HG03280 (cell line): ENCODE data around the gene CDKN2B-AS1.

ENCODE experiments used
- ATAC-seq: cut with Tn5 transposase; IDR thresholded peaks from one replicate; pipeline ENCODE4 v1.9.1; 2021; ENCODE audit warnings: mild to moderate bottlenecking, moderate library complexity; ENCODE audit not compliant: unreplicated experiment

The CDKN2B-AS1 gene

DNA sequence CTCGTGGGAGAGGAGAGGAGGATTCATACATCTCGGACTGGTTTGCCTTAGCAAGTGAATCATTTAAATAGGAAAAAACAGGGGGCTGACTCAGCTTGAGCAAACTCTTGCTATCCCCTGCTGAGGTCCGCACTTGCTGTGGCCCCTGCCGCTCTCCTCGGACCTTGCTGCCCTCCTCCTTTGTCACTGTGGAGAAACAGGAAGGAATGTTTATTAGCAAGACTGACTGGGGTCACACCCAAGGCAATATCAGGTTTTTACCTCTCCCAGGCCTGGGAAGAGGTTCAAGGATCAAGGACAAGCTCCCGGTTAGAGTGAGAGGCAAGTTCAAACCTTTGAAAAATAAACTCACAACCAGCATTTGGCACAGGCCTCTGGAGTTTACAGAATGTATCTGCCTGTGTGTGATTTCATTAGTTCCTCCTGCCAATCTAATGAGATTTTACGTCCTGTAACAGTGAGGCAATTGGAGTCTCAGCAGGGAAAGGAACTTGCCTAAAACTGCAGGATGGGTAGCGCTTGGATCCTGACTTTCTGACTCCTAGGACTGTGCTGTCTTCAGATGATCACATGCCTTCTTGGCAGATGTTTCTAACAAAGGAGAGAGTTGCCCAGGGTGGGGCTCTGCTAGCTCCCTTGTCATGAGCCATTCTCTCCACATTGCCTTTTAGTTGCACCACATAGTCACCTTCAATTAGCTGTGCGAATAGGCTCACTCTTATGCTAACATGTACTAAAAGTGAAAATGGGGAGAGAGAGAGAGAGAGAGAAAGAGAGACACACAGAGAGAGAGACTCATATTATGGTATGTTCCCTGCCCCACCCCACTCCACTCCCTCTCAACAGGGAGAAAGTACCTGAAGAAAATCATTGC is 123.2 kb downstream of the CDKN2B-AS1 start:
- ATAC-seq, result no peak

DNA sequence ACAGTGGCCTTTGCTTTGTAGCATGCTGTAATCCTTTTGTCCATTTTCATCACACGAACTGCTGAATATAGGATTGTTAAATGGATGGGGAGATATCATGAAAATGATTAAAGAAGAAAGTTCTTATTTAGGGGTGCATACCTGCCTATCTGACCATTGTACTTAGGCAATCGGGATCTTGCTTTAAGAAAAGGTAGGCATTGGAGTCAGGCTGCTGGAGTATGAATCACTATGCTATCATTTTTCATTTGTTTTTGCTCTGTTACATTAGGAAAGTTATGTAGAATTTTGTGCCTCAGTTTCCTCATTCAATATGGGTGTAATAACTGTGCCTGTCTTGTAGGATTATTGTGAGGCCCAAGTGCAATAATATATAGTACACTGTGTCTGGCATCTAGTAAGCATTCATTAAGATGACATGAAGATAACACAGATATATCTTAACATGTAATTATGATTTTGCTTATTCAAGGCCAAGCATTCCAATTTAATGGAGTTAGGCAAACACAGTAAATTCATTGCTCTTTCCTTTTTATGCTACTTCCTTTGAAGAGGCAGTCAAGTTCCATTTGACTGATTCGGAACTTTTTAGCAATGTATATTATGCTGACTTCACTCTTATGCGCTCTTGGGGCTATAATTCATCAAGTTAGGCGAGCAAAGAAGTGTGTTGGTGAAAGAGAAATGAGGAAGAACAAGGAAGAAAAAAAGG is 124.4 kb downstream of the CDKN2B-AS1 start:
- ATAC-seq, result no peak

DNA sequence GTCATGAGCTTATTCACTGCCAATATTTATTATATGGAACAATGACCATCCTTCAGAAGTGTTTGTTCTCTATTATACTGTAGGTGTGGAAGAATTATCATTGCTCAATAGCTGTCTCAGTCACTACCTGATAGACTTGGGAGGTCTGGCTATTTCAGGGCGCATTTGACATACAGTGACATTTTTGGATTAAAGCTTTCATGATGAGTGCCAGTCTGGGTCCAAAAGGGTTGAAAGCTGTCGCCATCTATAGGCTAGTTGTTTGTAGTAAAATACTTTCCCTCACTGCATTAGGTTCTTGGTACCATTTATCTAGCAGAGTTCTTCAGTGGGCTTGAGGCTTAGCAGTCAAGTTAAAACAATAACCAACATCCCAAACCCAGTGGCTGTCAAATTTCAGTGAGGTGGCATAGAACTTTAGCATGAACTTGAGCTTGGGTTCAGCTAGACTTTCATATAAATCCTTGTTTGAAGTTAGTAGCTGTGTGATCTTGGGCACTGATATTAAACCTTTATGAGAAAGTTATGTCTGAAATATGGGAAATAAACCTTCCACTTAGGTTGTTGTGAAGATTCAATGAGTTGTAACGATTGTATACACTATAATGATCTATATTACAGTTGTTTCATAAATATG is 125.0 kb downstream of the CDKN2B-AS1 start:
- ATAC-seq, result no peak

DNA sequence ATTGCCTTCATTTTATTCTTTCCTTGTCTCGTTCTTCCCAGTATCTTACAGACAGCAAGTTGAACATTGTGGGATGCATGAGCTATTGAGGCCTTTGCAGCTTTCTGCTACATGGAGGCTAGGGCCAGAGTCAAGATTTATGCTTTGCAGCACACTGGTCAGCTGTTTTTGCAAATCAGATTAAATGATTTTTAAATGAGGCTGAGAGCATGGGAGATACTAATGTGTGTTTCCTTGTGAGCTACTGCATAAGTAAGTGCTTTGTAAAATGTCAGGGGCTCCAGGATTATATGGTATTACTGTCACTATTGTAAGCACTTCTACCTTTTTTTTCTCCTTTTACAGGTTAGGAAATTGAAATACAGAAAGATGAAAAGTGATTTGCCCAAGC is 125.6 kb downstream of the CDKN2B-AS1 start:
- no peak for ATAC-seq

DNA sequence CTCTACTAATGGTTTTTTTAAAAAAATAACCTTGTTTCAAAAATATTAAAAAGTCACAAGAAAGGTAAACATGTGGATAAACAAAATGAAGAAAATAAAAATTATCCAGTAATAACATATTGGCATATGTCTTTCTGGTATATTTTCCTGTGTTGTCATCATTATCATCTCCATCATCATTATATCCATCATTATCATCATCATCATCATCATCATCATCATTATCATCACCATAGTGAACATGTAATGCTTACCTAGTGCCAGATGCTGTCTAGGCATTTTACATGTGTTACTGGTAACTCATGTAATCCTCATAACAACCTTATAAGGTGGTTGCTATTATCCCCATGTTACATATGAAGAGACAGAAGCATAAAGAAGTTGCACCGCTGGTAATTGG is 126.0 kb downstream of the CDKN2B-AS1 start:
- ATAC-seq, result no peak

DNA sequence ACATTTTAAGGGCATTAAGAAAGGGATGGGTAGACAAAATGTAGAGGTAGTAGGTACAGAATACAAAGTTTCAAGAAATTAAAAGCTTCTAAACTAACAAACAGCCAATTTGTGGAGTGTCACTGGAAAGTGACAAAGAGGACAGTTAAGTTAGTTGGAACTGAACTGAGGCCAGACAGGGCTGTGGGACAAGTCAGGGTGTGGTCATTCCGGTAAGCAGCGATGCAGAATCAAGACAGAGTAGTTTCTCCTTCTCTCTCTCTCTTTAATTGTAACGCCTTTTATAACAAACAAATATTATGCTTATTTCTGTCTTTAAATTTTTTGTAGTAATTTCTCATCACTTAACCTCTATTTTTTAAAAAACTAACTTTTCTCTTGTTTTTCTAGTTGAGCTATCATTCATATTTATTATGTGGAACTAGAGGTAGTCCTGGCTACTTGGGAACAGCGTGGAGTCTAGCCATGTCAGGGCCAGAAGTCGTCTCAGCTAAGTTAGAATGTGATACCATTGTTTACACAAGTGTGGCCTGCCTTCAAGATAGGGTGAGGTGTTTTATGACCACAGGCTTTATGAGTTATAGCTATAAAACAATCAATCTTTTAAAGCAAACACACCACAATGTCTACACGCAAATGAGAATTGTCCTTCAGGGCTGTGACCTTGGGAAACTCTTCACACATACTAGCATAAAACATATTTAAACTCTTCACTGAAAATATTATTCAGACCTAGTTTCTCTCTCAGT is 129.8 kb downstream of the CDKN2B-AS1 start:
- ATAC-seq, result no peak

DNA sequence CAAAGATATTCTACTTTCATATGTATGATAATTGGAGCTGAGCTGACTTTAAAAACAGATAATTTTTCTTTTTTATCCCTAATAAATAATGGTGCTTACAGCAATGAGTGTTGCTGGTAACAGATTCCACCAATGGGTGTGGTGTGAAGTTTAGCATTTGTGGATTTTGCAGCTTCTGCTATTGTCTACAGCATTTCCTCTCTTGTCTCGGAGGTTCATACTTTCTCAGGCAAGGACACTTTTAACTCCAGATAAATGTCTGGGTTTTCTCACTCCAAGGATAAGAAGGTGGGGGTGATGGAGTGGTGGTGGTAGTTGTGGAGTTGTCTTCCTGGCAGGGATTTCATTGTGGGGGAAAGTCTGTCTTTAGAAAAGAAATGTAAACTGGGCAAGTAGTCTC is 134.5 kb downstream of the CDKN2B-AS1 start:
- no peak for ATAC-seq

DNA sequence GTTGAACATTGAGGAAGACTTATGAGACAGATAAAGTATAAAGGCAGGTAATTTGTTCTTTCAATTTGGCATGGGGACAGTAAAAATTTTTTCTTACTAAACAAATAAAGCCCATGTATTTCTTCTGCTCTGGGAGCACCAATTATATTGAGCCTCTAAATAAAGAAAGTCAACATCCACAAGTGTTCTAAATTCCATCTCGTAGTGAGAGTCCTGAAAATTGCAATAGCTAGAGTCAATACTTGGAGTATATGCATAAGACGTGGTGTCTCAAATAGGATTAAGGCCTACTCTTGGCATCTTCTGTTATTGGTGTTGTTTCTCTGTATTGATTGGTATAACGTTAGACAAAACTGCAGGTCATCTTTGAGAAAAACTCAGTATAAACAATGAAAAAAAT is 135.0 kb downstream of the CDKN2B-AS1 start:
- ATAC-seq, result no peak

DNA sequence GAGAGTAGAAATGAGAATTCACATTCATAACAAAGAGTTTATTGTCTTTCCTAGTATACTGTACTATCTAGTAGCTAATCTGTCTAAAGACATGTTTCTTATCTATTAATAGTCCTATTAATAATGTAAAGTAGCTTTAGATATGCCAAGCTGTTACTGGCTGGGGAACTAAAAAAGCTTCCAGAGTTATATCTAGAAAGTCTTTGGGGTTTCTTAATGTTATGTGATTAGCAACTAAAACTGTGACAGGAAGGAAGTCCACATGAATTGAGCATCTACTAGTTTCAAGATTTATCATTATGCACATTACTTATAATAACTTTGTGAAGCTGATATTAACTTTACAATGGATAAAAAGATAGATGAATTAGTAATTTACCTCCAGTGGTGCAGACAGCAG is 137.2 kb downstream of the CDKN2B-AS1 start:
- ATAC-seq, result no peak

DNA sequence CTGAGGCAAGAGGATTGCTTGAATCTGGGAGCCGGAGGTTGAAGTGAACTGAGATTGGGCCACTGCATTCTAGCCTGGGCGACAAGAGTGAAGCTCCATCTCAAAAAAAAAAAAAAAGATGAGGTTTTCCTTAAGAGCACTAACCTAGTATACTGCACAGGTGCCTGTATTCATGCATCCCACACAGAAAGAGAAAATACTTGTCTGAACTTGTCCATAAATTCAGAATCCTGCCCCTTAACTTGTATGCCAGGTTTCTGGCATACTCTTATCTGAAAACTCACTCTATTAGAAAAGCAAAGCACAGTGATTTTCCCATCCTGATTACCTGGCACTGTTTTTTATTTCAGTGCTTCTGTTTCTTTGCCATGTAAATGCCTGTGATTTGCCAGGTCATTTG is 139.8 kb downstream of the CDKN2B-AS1 start:
- ATAC-seq, result no peak

DNA sequence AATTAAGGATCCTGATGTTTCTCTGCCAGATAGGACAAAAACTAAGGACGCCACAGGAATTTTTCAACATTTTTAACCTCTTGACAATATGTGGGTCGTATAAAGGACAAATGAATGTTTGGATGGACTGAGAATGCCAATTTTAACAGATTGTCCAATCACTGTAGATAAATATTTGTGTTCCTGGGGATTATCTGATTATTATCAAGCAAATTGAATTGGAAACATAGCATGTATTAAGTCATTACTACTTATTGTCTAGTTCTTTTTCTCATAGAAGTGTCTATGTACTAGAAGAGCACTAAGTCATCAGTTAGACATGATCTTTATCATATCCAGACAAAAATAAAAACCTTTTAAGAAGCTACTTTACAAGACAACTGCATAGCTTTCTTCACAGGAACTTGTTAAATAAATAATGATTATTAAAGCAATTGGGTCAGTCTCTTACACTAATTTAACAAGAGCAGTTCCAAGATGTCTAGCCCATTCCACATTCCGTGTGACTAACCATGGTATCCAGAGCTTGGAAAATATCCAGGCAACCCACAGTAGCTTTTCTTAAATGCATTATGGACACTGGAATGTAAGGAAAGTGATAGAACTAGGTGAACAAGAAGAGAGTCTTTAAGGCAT is 142.0 kb downstream of the CDKN2B-AS1 start:
- ATAC-seq, result no peak

DNA sequence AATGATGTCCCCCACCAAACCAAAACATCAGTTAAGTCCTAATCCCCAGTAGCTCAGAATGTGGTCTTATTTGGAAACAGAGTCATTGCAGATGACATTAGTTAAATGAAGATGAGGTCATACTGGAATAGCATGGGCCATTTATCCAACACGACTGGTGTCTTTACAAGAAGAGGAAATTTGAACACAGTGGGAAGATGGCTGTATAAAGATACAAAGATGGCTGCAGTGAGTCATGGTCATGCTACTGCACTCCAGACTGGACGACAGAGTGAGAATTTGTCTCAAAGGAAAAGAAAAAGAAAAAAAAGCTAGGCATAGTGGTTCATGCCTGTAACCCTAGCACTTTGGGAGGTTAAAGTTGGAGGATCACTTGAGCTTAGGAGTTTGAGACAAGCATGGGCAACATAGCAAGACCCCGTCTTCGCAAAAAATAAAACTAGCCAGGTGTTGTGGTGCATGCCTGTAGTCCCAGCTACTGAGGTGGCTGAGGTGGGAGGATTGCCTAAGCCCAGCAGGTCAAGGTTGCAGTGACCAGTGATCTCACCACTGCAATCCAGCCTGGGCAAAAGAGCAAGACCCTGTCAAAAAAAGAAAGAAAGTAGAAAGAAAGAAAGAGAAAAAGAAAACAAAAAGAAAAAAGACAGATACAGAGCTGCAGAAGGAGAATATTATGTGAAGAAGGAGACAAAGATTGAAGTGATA is 144.5 kb downstream of the CDKN2B-AS1 start:
- no peak for ATAC-seq

DNA sequence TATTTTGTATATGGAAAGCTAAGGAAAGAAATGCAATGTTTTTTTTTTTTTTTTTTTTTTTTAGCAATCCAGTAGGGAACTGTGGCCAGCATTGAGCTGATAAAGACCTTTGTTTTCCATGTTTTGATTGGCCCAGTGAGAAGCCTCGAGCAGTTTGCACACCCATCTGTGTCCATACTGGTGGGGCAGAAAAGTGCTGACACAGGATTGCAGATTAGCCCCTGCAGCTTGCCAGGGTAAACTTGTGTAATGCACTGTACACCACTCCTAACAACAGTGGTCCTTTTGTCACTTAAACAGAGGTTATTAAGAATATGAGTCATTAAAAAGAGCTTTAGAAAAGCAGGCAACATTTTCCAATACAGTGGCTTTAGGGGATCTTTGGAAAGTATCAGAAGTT is 147.3 kb downstream of the CDKN2B-AS1 start:
- no peak for ATAC-seq

DNA sequence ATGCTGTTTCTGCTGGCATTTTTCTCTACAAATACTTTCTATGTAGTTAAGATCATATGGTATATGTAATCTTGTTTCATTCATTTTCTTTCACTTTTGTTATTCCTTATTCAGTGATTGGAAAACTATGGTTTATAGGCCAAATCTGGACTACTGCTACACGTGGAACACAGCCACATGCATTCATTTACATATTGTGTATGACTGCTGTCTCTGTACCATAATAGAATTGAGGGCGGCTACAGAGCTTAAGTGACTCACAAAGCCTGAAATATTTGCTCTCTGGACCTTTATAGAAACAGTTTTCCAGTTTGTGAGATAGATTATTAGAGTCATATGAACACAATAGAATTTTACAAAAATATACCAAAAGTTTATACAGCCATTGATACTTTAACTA is 148.1 kb downstream of the CDKN2B-AS1 start:
- no peak for ATAC-seq

DNA sequence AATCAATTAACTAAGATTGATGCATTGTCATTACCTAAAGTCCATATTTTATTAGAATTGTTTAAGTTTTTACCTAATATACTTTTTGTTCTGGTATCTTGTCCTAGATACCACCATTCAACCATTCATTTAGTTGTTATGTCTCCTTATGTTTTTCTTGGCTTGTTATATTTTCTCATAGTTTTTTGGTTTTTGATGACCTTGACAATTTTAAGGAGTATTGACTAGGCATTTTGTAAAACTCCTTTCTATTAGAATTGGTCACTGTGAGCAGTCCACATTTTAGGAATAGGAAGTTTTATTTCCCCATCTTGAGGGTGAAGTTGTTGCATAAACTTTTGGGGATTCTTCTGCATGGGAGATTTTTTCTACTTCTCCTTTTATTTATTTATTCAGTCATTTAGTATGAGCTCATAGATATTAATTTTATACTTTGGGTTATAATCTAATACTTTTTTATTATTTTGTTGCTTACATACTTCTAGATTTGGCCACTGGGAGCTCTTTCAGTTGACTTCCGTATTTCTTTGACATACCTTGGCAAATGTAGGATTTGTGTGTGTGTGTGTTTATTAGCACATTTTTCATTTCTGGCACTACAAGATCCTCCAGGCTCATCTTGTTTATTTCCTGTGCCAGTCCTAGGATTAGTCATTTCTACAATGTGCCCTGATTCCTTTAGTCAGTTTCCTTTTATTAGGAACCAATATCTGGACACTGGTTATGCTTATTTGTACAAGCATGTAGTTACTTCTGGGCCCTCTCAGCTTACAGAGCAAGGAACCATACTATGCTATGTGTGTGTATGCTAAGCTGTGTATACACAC is 149.4 kb downstream of the CDKN2B-AS1 start:
- no peak for ATAC-seq

DNA sequence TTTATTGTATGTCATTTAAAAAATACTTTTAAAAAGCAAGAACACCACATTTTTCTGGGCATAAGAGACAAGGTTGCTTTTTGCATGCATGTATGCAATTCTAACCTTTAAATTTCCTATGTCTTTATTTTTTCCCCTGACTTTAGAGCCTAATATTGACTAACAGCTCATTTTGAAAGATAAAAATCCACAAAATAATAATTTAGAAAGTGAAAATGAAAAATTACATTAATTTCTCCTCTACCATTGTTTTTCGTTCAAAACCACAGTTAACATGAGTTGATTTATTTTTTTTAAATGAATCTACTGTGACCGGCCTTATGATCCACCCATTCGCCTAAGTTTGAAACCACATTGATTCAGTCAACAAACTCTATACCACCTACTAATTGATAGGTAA is 152.0 kb downstream of the CDKN2B-AS1 start:
- no peak for ATAC-seq

DNA sequence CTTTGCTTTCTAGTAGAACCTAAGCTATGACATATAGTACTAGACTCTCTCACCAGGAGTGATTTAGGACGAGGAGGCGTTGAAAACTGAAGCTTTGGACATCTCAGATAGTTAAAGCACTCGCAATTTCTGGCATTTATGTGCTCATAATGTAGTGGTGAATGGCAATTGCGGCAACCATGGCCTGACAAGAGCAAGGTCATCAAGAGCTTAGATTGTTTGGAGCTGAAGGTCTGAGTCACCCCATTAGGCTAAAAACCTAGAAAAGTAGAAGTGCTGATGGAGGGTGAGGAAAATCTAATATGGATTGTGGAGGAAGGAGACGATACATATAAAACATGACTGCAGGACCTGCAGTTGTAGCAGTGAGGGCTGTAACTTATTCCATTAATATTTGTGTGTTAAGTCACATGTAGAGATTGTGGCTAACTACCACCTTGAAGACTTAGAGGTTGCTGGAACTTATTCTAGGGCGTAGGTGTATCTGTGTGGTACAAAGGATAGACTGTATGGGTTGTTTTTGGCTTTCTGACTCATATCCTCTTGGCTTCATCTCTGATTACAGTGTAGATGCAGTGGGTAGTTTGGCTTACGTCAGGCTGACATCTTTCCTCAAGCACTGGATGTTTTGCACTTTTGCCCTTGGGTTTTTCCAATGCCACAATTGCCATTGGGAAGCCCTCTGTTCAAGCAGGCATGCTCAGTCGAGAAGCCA is 153.4 kb downstream of the CDKN2B-AS1 start:
- no peak for ATAC-seq

DNA sequence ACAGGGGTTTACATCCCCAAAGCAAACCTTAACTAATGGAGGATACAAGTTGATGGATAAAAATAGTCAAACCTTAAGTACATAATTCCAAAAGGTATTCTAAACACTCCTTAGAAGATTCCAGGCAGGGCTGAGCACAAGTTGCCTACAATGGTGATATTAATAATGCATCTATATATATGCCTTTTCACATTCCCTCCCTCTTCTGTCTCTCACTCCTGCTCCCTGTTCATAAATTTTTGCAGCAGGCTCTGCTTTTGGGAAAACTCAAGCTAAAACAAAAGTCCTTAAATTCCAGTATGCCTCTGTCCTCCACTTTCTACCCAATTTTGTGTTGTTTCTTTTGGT is 153.9 kb downstream of the CDKN2B-AS1 start:
- no peak for ATAC-seq
